HepG2 (cell line): ENCODE measurements around the gene EFCAB8. TPM values are rescaled to one million over a fixed set of nuclear protein-coding genes. Genes with fewer than 3 reads are reported as not detected.

Source experiments
- AGO1 ChIP-seq: fragments of 200-400 bp; formaldehyde crosslinking; IDR thresholded peaks from 2 replicates; pipeline ENCODE4 v1.6.1; 2017; ENCODE audit warnings: mild to moderate bottlenecking, low read depth, low read length, moderate library complexity; ENCODE audit not compliant: poor library complexity, severe bottlenecking
- ARNTL ChIP-seq: sonication (generic); formaldehyde crosslinking; IDR thresholded peaks from 2 replicates; pipeline ENCODE4 v1.4.0; 2020; ENCODE audit warnings: mild to moderate bottlenecking, missing genetic modification reagents
- CHCHD3 ChIP-seq: sonication (generic); formaldehyde crosslinking; IDR thresholded peaks from 2 replicates; pipeline ENCODE4 v1.8.0; 2022; ENCODE audit warnings: mild to moderate bottlenecking, missing genetic modification reagents, moderate library complexity
- EZH2 ChIP-seq: conservative IDR thresholded peaks from 2 replicates; pipeline ENCODE4 v1.6.1; 2012; ENCODE audit warnings: mild to moderate bottlenecking, low read depth, low read length, moderate library complexity
- GABPA ChIP-seq, 2 experiments: IDR thresholded peaks; 2 replicates each; pipeline ENCODE4 v1.6.1; 2011 to 2016; ENCODE audit warnings: low read depth in 2 of 2, low read length in 1 of 2, missing biosample characterization in 1 of 2, missing genetic modification characterization in 1 of 2
- IRF2 ChIP-seq: IDR thresholded peaks from 2 replicates; pipeline ENCODE4 v1.6.1; 2018; ENCODE audit warnings: missing genetic modification reagents, missing compliant biosample characterization
- MED1 ChIP-seq: sonication (generic); formaldehyde crosslinking; IDR thresholded peaks from 2 replicates; pipeline ENCODE4 v1.4.0; 2020; ENCODE audit warnings: missing genetic modification reagents
- MEIS2 ChIP-seq: sonication (generic); formaldehyde crosslinking; IDR thresholded peaks from 2 replicates; pipeline ENCODE4 v1.9.0; 2021; ENCODE audit warnings: mild to moderate bottlenecking, missing genetic modification reagents
- NONO ChIP-seq, 2 experiments: fragments of 450-650 bp in 1 of 2; sonication (generic) in 1 of 2; formaldehyde crosslinking in 1 of 2; IDR thresholded peaks in 1 of 2; conservative IDR thresholded peaks in 1 of 2; 2 replicates each; pipeline versions ENCODE4 v1.6.1 to v1.8.0; 2017 to 2022; ENCODE audit warnings: mild to moderate bottlenecking in 1 of 2, missing genetic modification reagents in 1 of 2, moderate library complexity in 1 of 2
- PAX8 ChIP-seq: sonication (generic); formaldehyde crosslinking; IDR thresholded peaks from 2 replicates; pipeline ENCODE4 v1.8.0; 2022; ENCODE audit warnings: mild to moderate bottlenecking, missing genetic modification reagents, borderline replicate concordance
- PCBP1 ChIP-seq: fragments of 200-400 bp; formaldehyde crosslinking; IDR thresholded peaks from 2 replicates; pipeline ENCODE4 v1.6.1; 2017; ENCODE audit warnings: mild to moderate bottlenecking, low read depth, low read length, borderline replicate concordance
- PRPF4 ChIP-seq: fragments of 200-400 bp; formaldehyde crosslinking; IDR thresholded peaks from 2 replicates; pipeline ENCODE4 v1.6.1; 2016; ENCODE audit warnings: low read length, low read depth; ENCODE audit not compliant: poor library complexity, severe bottlenecking
- RXRA ChIP-seq: sonication (generic); formaldehyde crosslinking; IDR thresholded peaks from 2 replicates; pipeline ENCODE4 v1.5.1; 2020; ENCODE audit warnings: missing genetic modification reagents
- TBX2 ChIP-seq: sonication (generic); formaldehyde crosslinking; IDR thresholded peaks from 2 replicates; pipeline ENCODE4 v1.5.0; 2020; ENCODE audit warnings: missing genetic modification reagents, mild to moderate bottlenecking, borderline replicate concordance
- YEATS2 ChIP-seq: sonication (generic); formaldehyde crosslinking; IDR thresholded peaks from 2 replicates; pipeline ENCODE4 v1.4.0; 2020; ENCODE audit warnings: missing genetic modification reagents, borderline replicate concordance
- ZNF354B ChIP-seq: sonication (generic); formaldehyde crosslinking; IDR thresholded peaks from 2 replicates; pipeline ENCODE4 v1.8.0; 2022; ENCODE audit warnings: mild to moderate bottlenecking, missing genetic modification reagents
- ZNF431 ChIP-seq: sonication (generic); formaldehyde crosslinking; IDR thresholded peaks from 2 replicates; pipeline ENCODE4 v1.9.0; 2022; ENCODE audit warnings: missing genetic modification reagents, low read depth, mild to moderate bottlenecking, borderline replicate concordance
- ZNF44 ChIP-seq: sonication (generic); formaldehyde crosslinking; IDR thresholded peaks from 2 replicates; pipeline ENCODE4 v1.5.1; 2020; ENCODE audit warnings: mild to moderate bottlenecking, missing genetic modification reagents
- ZNF652 ChIP-seq: IDR thresholded peaks from 2 replicates; pipeline ENCODE4 v1.6.1; 2016; ENCODE audit warnings: low read depth, borderline replicate concordance
- ZNF768 ChIP-seq: sonication (generic); formaldehyde crosslinking; IDR thresholded peaks from 2 replicates; pipeline ENCODE4 v1.4.0; 2020; ENCODE audit warnings: missing genetic modification reagents
- ZNF781 ChIP-seq: sonication (generic); formaldehyde crosslinking; IDR thresholded peaks from 2 replicates; pipeline ENCODE4 v1.5.1; 2020; ENCODE audit warnings: borderline replicate concordance, mild to moderate bottlenecking, missing genetic modification reagents; ENCODE audit errors: not compliant biosample characterization
- ZNF790 ChIP-seq: sonication (generic); formaldehyde crosslinking; IDR thresholded peaks from 2 replicates; pipeline ENCODE4 v1.8.0; 2022; ENCODE audit warnings: missing genetic modification reagents, mild to moderate bottlenecking, borderline replicate concordance
- polyA plus RNA-seq, 8 experiments: library from polyadenylated mRNA; depleted of rRNA in 3 of 8; stranded (reverse) in 7 of 8; unstranded in 1 of 8; fragments of >200 nt; fragmentation: Illumina TruSeq in 4 of 8; extraction: Trizol in 4 of 8; gene quantifications; 2 replicates each; pipeline versions ENCODE4 v1.2.1 to v1.2.3, GENCODE V29; 2011 to 2016; ENCODE audit warnings: low read depth in 4 of 8, missing spikeins in 1 of 8, mixed read lengths in 1 of 8; ENCODE audit not compliant: insufficient read depth in 1 of 8
- total RNA-seq, 5 experiments: library from RNA; depleted of rRNA; stranded (reverse); fragments of >200 nt; fragmentation: Illumina TruSeq; extraction: Trizol; gene quantifications; 2 replicates each; pipeline ENCODE4 v1.2.3, GENCODE V29; 2016; ENCODE audit warnings: low read depth in 1 of 5
- TF ChIP-seq, protein P1 (sequence below): sonication (generic); formaldehyde crosslinking; IDR thresholded peaks from 2 replicates; pipeline ENCODE4 v1.9.0; 2021; ENCODE audit warnings: missing genetic modification reagents, mild to moderate bottlenecking, borderline replicate concordance
- TF ChIP-seq, protein P2 (sequence below): sonication (generic); formaldehyde crosslinking; IDR thresholded peaks from 2 replicates; pipeline ENCODE4 v1.8.1; 2023; ENCODE audit warnings: missing genetic modification reagents, inconsistent platforms, borderline replicate concordance
- TF ChIP-seq, protein P3 (sequence below): IDR thresholded peaks from 2 replicates; pipeline ENCODE4 v1.6.1; 2016; ENCODE audit warnings: missing genetic modification reagents, missing compliant biosample characterization

EFCAB8 gene
- total and polyA plus RNA-seq, 2 of the 13 experiments (the other 11 are each of a cell fraction or from before 2014, with no cell fraction given) = 0.15 to 0.22 TPM

DNA sequence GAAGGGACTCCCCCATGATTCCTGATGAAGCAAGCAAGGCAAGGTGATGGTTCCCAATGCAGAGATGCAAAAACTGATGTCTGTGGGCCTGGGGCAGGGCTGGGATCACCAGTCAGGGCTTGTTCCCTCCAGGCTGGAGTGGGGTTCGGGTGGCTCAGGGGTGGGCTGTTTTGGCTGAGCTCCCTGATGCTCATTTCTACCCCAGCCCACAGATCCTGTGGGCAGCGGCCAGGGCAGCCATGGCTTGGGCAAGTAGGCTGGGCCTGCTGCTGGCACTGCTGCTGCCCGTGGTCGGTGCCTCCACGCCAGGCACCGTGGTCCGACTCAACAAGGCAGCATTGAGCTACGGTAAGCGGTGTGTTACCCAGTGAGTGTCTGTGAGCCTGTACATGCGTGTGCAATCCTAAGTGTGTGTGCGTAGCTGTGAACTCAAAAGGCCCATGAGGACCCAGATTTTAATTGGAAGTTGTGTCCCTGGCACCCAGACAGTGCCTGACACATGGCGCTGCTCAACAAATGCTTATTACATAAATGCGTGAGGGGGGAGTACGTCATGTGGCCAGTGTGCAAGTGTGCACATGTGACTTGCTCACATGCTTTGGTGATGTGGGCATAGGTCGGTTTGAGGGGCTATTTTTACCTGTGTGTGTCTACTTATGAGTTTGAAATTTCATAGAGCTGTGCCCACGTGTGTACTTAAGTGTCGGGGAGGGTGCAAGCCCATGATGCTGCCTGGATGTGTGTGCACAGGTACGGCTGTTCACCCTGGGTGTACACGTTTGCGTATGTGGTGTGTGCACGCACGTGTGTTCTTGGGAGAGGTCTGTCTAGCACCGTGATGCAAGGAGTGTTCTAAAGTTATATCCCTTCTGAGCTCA, 149.9 kb downstream of the EFCAB8 start (continued):
- TF ChIP-seq, protein P1, sequence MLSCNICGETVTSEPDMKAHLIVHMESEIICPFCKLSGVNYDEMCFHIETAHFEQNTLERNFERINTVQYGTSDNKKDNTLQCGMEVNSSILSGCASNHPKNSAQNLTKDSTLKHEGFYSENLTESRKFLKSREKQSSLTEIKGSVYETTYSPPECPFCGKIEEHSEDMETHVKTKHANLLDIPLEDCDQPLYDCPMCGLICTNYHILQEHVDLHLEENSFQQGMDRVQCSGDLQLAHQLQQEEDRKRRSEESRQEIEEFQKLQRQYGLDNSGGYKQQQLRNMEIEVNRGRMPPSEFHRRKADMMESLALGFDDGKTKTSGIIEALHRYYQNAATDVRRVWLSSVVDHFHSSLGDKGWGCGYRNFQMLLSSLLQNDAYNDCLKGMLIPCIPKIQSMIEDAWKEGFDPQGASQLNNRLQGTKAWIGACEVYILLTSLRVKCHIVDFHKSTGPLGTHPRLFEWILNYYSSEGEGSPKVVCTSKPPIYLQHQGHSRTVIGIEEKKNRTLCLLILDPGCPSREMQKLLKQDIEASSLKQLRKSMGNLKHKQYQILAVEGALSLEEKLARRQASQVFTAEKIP (CRISPR knock-in tag) = no peak
- no peak for TF ChIP-seq ZNF44 (CRISPR knock-in tag)
- no peak for TF ChIP-seq TBX2 (CRISPR knock-in tag)
- TF ChIP-seq ZNF652 (CRISPR knock-in tag) = no peak
- peak; percentile 66 for TF ChIP-seq MED1 (CRISPR knock-in tag)
- 0 out of 2 replicates have a peak, but pooled peaks have one; percentile 16 for TF ChIP-seq PAX8 (CRISPR knock-in tag)
- TF ChIP-seq ZNF790 (CRISPR knock-in tag) = no peak
- no peak for TF ChIP-seq PCBP1
- peak; percentile 70 for TF ChIP-seq PRPF4
- no peak for TF ChIP-seq NONO (IDR thresholded peaks at IDR 0.05)
- TF ChIP-seq NONO (CRISPR knock-in tag; conservative IDR thresholded peaks at IDR 0.05) = peak; percentile 30; the same call in 1 of the 2 replicates
- TF ChIP-seq AGO1 = peak; percentile 84
- peak; percentile 81 for TF ChIP-seq CHCHD3 (CRISPR knock-in tag)
- TF ChIP-seq, protein P2, sequence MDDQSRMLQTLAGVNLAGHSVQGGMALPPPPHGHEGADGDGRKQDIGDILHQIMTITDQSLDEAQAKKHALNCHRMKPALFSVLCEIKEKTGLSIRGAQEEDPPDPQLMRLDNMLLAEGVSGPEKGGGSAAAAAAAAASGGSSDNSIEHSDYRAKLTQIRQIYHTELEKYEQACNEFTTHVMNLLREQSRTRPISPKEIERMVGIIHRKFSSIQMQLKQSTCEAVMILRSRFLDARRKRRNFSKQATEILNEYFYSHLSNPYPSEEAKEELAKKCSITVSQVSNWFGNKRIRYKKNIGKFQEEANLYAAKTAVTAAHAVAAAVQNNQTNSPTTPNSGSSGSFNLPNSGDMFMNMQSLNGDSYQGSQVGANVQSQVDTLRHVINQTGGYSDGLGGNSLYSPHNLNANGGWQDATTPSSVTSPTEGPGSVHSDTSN = 0 out of 2 replicates have a peak, but pooled peaks have one; percentile 59
- peak; percentile 73 for TF ChIP-seq ZNF781 (CRISPR knock-in tag)
- no peak for TF ChIP-seq RXRA (CRISPR knock-in tag)
- peak; percentile 63; the same call in 1 of the 2 replicates for TF ChIP-seq ZNF768 (CRISPR knock-in tag)
- TF ChIP-seq GABPA (IDR thresholded peaks at IDR 0.05; ENCODE audit: low read depth, low read length) = no peak
- no peak for TF ChIP-seq GABPA (CRISPR knock-in tag; IDR thresholded peaks at IDR 0.05; ENCODE audit: low read depth)
- TF ChIP-seq MEIS2 (CRISPR knock-in tag) = peak; percentile 1; the same call in 1 of the 2 replicates
- no peak for TF ChIP-seq ARNTL (CRISPR knock-in tag)
- TF ChIP-seq, protein P3, sequence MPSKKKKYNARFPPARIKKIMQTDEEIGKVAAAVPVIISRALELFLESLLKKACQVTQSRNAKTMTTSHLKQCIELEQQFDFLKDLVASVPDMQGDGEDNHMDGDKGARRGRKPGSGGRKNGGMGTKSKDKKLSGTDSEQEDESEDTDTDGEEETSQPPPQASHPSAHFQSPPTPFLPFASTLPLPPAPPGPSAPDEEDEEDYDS (CRISPR knock-in tag) = no peak; the same call in 1 of the 2 replicates
- no peak for TF ChIP-seq EZH2
- TF ChIP-seq ZNF431 (CRISPR knock-in tag) = peak; percentile 79; the same call in 1 of the 2 replicates
- TF ChIP-seq IRF2 (CRISPR knock-in tag) = peak; percentile 43; the same call in 1 of the 2 replicates
- no peak; the same call in 1 of the 2 replicates for TF ChIP-seq ZNF354B (CRISPR knock-in tag)
- no peak for TF ChIP-seq YEATS2 (CRISPR knock-in tag)
